HG03066 (cell line): Measurements from ENCODE around the gene HCRT.
"Not testable (repeated sequence)": the region's sequence is repeated elsewhere in the genome, so short reads cannot be mapped to it uniquely, and the experiment has no call there.

ENCODE experiments used
- ATAC-seq: cut with Tn5 transposase; IDR thresholded peaks from one replicate; pipeline ENCODE4 v1.9.1; 2021; ENCODE audit warnings: low read depth; ENCODE audit not compliant: unreplicated experiment

HCRT gene

GRCh38 chr17:42199416-42200011, 14.3 kb upstream of the HCRT start:
- ATAC-seq: no peak

DNA sequence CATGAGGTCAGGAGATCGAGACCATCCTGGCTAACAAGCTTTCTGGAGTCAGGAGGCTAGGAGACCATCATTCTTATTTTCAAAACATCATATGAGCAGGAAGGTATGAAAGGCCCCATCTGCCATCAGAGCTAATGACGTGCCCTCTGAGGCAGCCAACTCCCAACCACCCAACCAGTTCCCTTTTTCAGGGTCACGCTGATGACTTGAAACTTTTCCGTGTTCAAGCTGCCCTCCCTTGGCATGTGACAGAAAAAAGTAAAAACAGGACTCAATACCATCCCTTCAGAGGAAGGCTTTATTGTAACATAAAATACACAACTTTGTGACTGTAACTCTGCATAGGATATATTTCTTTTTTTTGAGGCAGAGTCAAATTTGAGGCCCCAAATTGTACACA, 13.6 kb upstream of the HCRT start:
- no peak for ATAC-seq

DNA sequence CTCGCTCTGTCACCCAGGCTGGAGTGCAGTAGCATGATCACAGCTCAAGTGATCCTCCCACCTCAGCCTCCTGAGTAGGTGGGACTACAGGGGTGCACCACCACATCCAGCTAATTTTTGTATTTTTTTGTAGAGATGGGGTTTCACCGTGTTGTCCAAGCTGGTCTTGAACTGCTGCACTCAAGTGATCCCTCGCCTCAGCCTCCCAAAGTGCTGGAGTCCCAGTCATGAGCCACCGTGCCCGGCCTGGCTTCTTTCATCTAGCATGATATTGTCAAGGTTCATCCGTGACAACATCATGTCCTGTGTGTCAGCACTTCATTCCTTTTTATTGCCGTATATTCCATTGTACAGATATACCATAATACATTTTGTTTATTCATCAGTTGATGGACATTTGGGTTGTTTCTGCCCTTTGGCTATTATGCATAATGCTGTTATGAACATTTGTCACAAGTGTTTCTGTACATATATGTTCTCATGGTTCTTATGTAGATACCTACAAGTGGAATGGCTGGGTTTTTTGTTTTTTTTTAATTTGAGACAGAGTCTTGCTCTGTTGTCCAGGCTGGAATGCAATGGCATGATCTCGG, 12.4 kb upstream of the HCRT start:
- ATAC-seq: no peak

DNA sequence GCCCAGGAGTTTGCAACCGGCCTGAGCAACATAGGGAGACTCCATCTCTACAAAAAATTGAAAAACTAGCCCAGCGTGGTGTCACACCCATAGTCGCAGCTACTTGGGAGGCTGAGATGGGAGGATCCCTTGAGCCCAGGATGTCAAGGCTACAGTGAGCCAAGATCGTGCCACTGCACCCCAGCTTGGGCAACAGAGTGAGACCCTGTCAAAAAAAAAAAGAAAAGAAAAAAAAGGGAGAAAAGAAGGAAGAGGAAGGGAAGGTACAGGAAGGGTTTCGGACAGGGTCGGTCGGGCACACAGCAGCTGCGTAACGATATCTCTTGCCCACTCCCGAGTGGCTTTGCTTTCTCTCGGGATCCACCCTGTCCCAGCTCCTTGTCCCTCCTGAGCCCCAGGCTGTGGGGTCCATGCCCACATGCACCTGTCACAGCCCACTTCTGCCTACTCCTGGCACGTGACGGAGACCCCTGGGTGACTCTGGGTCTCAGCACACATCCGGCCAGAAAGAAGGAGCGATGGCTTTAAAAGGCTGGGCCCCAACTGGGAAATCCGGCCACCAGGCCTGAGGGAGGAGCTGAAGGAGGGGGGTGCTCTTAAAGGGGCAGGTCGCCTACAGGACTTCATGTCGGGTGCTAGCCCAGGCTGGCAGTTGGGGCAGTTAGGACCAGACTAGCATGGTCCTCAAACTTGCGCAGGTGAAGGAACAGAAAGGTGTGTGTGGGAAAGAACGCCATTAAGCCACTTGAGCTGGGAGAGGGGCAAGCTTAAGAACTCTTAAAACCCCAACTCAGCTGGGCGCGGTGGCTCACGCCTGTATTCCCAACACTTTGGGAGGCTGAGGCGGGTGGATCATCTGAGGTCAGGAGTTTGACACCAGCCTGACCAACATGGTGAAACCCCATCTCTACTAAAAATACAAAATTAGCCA, 9.0 kb upstream of the HCRT start, which contains the start of gene GHDC:
TSS of gene GHDC (minus strand) at position 526 of the 931 bp plus-strand sequence. CDS start 913 bp downstream, outside the sequence.
- ATAC-seq: peak; percentile 83

- ATAC-seq: no peak
Measured at GRCh38 chr17:42193216-42193968, 8.1 kb upstream of the HCRT start.

GRCh38 chr17:42192189-42193126, 7.2 kb upstream of the HCRT start:
- ATAC-seq: no peak

DNA sequence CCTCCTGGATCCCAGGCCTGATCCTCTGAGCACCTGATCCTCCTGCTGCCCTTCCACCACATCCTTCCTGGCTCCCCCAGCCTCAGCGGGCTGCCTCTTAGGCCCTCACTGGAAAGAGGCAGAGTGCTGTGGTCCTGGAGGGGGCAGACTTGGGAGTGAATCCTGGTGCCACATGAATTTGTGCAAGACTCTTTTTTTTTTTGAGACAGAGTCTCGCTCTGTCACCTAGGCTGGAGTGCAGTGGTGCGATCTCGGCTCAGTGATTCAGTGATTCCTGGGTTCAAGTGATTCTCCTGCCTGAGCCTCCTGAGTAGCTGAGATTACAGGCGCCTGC, 6.0 kb upstream of the HCRT start:
- no peak for ATAC-seq

DNA sequence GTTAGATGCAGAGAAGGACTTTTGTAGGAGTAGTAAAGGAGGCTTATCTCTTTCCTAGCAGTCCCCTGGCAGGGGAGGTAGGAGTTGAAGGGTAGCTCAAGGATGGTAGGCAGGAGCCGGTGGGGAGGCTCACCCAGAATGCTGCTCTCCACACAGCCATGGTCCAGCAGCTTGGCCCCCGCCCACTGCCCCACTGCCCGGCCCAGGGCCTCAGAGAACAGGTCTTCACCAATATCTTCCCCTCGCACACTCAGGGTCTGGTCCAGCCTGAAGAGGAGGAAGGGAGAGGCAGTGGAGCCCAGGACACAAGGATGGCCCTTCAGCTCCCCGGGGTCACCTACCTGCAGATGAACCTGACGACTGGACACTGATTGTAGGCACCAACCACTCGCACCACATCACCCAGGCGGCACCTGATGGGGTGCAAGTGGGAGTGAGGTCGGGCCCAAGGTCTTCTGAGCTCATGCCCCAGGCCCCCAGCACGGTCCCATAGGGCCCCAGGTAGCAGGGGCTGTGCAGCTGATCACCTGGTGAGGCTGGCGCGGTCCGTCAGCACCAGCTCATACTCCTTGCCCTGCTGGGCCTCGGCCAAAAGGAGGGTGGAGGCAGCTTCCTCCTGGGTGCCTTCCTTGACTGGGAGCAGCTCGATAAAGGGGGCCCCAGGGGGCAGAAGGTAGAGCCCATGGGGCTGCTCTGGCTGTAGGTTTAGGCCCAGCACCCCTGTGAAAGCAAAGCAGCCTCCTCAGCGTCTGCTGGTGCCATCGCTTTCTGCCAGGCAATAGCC, 5.4 kb upstream of the HCRT start:
- ATAC-seq: no peak

DNA sequence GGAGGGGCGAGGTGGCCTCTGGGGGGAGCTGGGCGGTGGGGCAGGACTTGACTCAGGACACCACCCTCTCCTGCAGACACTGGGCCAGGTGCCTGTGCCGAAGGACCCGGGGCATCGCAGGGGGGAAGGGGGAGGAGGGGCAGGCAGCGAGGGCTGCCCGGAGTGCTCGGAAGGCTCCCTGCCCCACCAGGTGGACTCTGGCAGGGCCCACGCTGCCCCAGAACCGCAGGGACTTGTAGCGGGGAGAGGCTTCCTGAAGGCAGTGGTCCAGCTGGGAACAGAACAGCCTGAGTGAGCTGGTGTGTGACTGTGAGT, 4.4 kb upstream of the HCRT start:
- ATAC-seq: no peak

DNA sequence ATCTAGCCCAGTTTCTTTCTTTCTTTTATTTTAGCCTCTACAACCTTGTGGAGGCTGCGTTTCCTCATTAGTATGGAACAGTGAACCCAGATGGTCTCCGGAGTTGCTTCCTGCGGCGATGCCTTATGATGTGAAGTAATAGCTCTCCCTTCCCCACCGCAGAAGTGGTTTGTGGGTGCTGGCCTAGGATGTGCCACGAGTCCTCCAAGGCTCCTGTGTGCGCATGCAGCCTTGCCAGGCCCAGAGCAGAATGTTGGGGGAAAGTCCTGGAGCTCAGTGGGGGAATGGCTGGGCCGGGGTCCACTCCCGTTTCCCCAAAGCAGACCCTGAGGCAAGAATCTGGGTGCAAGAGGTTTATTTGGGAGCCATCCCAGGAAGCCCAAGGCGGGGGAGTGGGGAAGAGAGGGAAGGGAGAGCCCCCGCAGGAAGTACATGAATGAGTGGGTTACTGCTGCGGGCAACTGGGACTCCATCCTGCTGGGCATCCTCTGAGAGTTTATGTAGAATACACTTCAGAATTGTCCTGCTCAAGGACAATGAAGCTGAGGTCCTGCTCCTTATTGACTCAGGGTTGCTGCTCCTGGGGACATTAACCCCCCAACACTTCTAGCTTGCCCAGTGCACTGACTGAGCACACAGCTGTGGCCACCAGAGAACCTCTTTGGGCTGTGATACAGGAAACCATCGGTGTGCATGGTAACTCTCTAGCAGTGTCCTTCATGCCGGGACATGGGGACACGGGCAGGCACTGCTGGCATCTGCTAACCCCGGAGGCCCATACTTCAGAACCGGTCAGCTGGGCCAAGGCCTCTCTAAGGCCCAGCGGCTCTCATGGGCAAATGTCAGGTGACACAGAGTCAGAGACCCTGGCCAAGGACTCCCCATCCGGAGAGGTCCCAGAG, 3.7 kb upstream of the HCRT start:
- no peak for ATAC-seq

- ATAC-seq: no peak
Measured at GRCh38 chr17:42187833-42188232, 2.6 kb upstream of the HCRT start.

DNA sequence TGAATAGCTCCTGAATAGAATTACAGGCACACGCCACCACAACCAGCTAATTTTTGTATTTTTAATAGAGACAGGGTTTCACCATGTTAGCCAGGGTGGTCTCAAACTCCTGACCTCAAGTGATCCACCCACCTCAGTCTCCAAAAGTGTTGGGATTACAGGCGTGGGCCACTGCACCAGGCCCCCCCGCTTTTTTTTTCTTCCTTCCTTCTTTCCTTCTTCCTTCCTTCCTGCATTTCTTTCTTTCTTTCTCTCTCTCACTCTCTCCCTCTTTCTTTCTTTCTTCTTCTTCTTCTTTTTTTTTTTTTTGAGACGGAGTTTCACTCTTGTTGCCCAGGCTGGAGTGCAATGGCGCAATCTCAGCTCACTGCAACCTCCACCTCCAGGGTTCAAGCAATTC, 939 bp upstream of the HCRT start:
- ATAC-seq: not testable (repeated sequence)

DNA sequence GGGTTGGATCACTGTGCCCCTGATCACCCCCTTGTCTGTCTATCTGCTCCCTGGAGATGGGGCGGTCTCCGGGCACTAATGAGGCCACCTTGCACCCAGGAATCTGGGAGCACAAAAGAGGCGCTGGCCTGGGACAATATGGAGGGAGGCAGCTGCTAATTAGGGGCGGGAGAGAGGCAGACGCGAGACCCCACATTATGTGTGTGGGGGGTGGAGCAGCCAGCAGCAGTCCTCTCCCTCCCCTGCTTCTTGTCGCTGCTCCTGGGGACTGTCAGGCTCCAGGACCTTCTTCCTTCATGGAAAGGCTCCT, 324 bp upstream of the HCRT start:
- no peak for ATAC-seq

GRCh38 chr17:42183741-42184711, 1.2 kb downstream of the HCRT start:
- peak; percentile 49 for ATAC-seq

- ATAC-seq: no peak
Measured at GRCh38 chr17:42182927-42183734, 2.1 kb downstream of the HCRT start.

DNA sequence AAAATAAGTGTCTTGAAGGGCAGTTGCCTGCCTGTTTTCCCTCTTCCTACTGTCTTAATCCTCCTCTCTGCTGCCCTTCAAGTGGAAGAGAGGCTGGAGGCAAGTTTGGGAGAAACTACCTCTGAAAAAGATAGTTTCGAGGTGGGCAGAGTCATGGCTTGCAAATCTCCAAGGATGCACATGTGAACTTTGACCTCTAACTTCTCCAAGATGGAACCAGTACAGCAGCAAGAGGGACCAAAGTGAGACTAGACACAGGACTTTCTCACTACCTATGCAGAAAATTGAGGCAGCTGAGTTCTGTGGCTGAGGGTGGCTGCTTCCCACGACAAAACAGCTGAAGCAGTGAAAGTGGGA, 3.4 kb downstream of the HCRT start:
- no peak for ATAC-seq
